T-cell (primary cell): Measurements from ENCODE around the gene SRGN. TPM values are rescaled to one million over a fixed set of nuclear protein-coding genes. Genes with fewer than 3 reads are reported as not detected.

Experiments
- ATAC-seq, 4 experiments: fragments of 200-7000 bp in 3 of 4; fragments of 150-1000 bp in 1 of 4; cut with Tn5 transposase; replicated peaks in 1 of 4; 1 replicate in 3 of 4; 2 replicates in 1 of 4; pipeline ENCODE4 v1.10.0; 2021; ENCODE audit warnings: moderate library complexity in 3 of 4, mild to moderate bottlenecking in 2 of 4, moderate number of reproducible peaks in 1 of 4
- CTCF ChIA-PET, 2 donors: fragments of 300-600 bp; sonication (Branson Sonifier 250); formaldehyde crosslinking; loops; one replicate each; lab custom pipeline; 2022; ENCODE audit warnings: antibody characterized with exemption in 2 of 2; lab: Charles Lee
- POLR2A ChIA-PET, 2 donors: fragments of 300-600 bp; sonication (Branson Sonifier 250); formaldehyde crosslinking; loops; one replicate each; lab custom pipeline; 2022; ENCODE audit warnings: antibody characterized with exemption in 2 of 2; lab: Charles Lee
- DNase-seq, 35 experiments: peaks; one replicate each; pipeline versions ENCODE4 v3.0.0 to v3.0.0-alpha.2; 2013 to 2023
- H3K27ac ChIP-seq: one replicate; pipeline ENCODE4 v1.5.1; 2013; ENCODE audit warnings: low read length
- H3K27me3 ChIP-seq, 2 experiments: replicated peaks in 1 of 2; 1 replicate in 1 of 2; 2 replicates in 1 of 2; pipeline versions ENCODE4 v1.6.1 to v1.7.0; 2013; ENCODE audit warnings: low read length in 1 of 2, mixed read lengths in 1 of 2; ENCODE audit not compliant: control insufficient read depth in 2 of 2, insufficient read depth in 2 of 2; ENCODE audit errors: extremely low read depth in 1 of 2
- H3K36me3 ChIP-seq, 2 donors: 1 replicate in 1 of 2; 2 replicates in 1 of 2; pipeline versions ENCODE4 v1.6.1 to v1.7.0; 2013; ENCODE audit warnings: low read length in 1 of 2; ENCODE audit not compliant: control insufficient read depth in 2 of 2, insufficient read depth in 1 of 2; ENCODE audit errors: extremely low read depth in 1 of 2
- H3K4me1 ChIP-seq, 2 experiments: 1 replicate in 1 of 2; 2 replicates in 1 of 2; pipeline versions ENCODE4 v1.6.1 to v1.7.0; 2013; ENCODE audit warnings: low read length in 2 of 2, mixed read lengths in 1 of 2; ENCODE audit not compliant: insufficient read depth in 2 of 2, control insufficient read depth in 1 of 2; ENCODE audit errors: extremely low read depth in 1 of 2
- H3K4me3 ChIP-seq, 2 donors: 1 replicate in 1 of 2; 2 replicates in 1 of 2; pipeline versions ENCODE4 v1.5.1 to v1.7.0; 2013; ENCODE audit warnings: mild to moderate bottlenecking in 2 of 2, low read length in 1 of 2, moderate library complexity in 1 of 2; ENCODE audit not compliant: control insufficient read depth in 1 of 2; ENCODE audit errors: extremely low read depth in 1 of 2
- H3K9me3 ChIP-seq: 2 replicates; pipeline ENCODE4 v1.7.0; 2013
- H3K27ac Mint-ChIP-seq, 2 donors: one replicate each; pipeline ENCODE4 v1.8.0; 2020 to 2021; ENCODE audit warnings: mild to moderate bottlenecking in 2 of 2, mixed read lengths in 2 of 2
- H3K27me3 Mint-ChIP-seq, 2 donors: one replicate each; pipeline ENCODE4 v1.8.0; 2021 to 2022; ENCODE audit warnings: mixed read lengths in 2 of 2
- H3K36me3 Mint-ChIP-seq: one replicate; pipeline ENCODE4 v1.8.0; 2021; ENCODE audit warnings: mixed read lengths
- H3K4me1 Mint-ChIP-seq, 3 donors: one replicate each; pipeline ENCODE4 v1.8.0; 2020 to 2022; ENCODE audit warnings: mixed read lengths in 3 of 3, mild to moderate bottlenecking in 1 of 3
- H3K4me3 Mint-ChIP-seq, 3 donors: one replicate each; pipeline ENCODE4 v1.8.0; 2020 to 2022; ENCODE audit warnings: mild to moderate bottlenecking in 3 of 3, mixed read lengths in 3 of 3, moderate library complexity in 3 of 3
- H3K9me3 Mint-ChIP-seq, 3 donors: one replicate each; pipeline ENCODE4 v1.8.0; 2020 to 2022; ENCODE audit warnings: mixed read lengths in 3 of 3
- WGBS: methylation state at CpG from one replicate; pipeline ENCODE4 v1.1.5; 2013; ENCODE audit warnings: missing lambda C conversion rate; ENCODE audit not compliant: insufficient coverage; 5-methylcytosine and 5-hydroxymethylcytosine counted together
- total RNA-seq, 35 experiments: library from RNA in 6 of 35; stranded (reverse) in 6 of 35; fragments of 120-200 nt in 1 of 35; gene quantifications; one replicate each; pipeline versions ENCODE4 v1.2.1 to v1.2.4 and lab custom pipeline; 2013 to 2026

The SRGN gene
- total RNA-seq, 5 donors from 2014 or later (not counting 1 experiment from before 2014, with no cell fraction given), result 91.4 to 271 (median 137) TPM

DNA sequence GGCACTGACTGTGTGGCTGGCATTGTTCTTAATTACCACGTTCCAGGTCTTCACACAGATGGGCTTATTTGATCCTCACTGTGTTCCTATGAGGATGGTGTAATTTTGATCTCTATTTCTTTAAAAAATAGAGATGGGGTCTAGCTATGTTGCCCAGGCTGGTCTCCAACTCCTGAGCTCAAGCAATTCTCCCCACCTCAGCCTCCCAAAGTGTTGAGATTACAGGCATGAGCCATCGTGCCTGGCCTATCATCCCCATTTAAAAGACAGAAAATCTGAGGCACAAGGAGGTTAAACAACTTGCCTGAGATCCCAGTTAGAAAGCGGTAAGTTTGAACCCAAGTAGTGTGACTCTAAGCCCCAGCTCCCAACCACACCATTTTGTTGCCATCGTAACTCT lies 17.0 kb upstream of the SRGN start:
- H3K36me3 ChIP-seq, result no peaks in the 10 kb centered on the region
- no peaks in the 10 kb centered on the region for H3K9me3 Mint-ChIP-seq
- ChIA-PET POLR2A (interaction anchor here in 1 of 2 donors (0.6 kb wide), 1 partner anchor 25 kb away, joined by 3 read pairs; no protein-coding TSS in a partner anchor), CTCF (interaction anchor here in 1 of 2 donors (0.6 kb wide), 1 partner anchor 1193 kb away, joined by 6 read pairs; no protein-coding TSS in a partner anchor)
- no peaks in the 10 kb centered on the region for H3K27me3 Mint-ChIP-seq
- ATAC-seq (no peak), DNase-seq (no peak)
- peaks cover 9 to 14% (median 11%) of the 10 kb centered on the region in 3 donors for H3K4me1 Mint-ChIP-seq
- H3K27me3 ChIP-seq, result no peaks in the 10 kb centered on the region
- H3K36me3 Mint-ChIP-seq, result no peaks in the 10 kb centered on the region
- H3K27ac ChIP-seq, result no peak overlapping the region
- no peak overlapping the region for H3K4me3 Mint-ChIP-seq
- H3K27ac Mint-ChIP-seq, result no peak overlapping the region
- WGBS, result 80% methylated on average over 1 of the region's 4 CpGs
- H3K9me3 ChIP-seq, result no peaks in the 10 kb centered on the region
- H3K4me3 ChIP-seq, result no peak overlapping the region
- peaks cover 0 to 5% of the 10 kb centered on the region in 2 experiments for H3K4me1 ChIP-seq

DNA sequence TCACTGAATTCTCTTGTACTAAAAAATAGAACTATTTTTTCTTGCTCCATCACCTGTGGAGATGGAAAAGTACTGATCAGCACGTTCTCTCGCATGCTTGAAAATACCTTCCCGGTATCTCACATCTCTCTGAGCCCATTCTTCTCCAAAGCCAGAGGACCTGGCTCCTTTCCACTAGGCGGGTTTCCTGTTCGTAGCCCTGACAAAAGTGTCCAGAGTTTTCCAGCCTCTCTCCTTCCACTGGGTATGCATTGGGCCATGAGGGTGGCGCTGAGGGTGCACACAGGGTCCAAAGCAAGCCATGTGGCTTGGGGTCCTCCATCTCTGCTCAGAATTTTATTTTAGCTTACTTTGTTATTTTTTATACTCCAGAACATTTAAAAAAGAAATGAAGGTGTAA lies 16.3 kb upstream of the SRGN start:
- Mint-ChIP-seq H3K4me3 (no peak overlapping the region), H3K4me1 (peaks cover 6 to 10% (median 7%) of the 10 kb centered on the region in 3 donors), H3K27ac (no peak overlapping the region), H3K9me3 (no peaks in the 10 kb centered on the region), H3K36me3 (no peaks in the 10 kb centered on the region), H3K27me3 (no peaks in the 10 kb centered on the region)
- Histone ChIP-seq H3K36me3 (no peaks in the 10 kb centered on the region), H3K27ac (no peak overlapping the region), H3K9me3 (no peaks in the 10 kb centered on the region), H3K4me3 (no peak overlapping the region), H3K4me1 (peaks cover 0 to 5% of the 10 kb centered on the region in 2 experiments), H3K27me3 (no peaks in the 10 kb centered on the region)
- POLR2A ChIA-PET, result interaction anchor here (0.5 to 0.7 kb wide), 3 partner anchors 10 to 20 kb away, joined by 3 to 5 read pairs (median 3); no protein-coding TSS in a partner anchor
- 83% methylated on average over 3 of the region's 6 CpGs for WGBS
- ATAC-seq (no peak), DNase-seq (no peak)
- CTCF ChIA-PET, result interaction anchor here (0.6 to 0.7 kb wide), 2 partner anchors 127 to 558 kb away, joined by 3 to 4 read pairs; no protein-coding TSS in a partner anchor

DNA sequence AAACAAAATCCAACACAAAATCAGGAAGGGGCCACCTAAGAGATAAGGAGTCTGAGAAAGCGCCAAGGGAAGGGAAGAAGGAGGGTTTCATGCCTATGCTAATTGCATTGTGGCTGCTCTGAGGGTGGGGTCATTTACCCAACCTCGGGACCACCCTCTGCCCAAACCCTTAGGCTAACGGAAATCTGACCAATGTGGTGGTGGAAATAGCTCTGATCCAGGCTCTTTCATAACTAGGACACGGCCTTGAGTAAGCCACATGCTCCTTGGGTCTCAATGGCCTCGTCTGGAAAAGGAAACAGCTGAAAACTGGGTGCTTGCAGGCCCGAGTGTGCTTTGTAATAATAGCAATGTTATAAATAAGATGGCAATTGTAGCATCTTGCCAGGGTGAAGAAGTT lies 14.9 kb upstream of the SRGN start:
- H3K9me3 ChIP-seq, result no peaks in the 10 kb centered on the region
- WGBS, result 80% methylated on average over 2 of the region's 6 CpGs
- H3K9me3 Mint-ChIP-seq, result no peaks in the 10 kb centered on the region
- peaks cover 0 to 5% of the 10 kb centered on the region in 2 experiments for H3K4me1 ChIP-seq
- no peaks in the 10 kb centered on the region for H3K36me3 Mint-ChIP-seq
- H3K4me3 Mint-ChIP-seq, result no peak overlapping the region
- no peak overlapping the region for H3K27ac Mint-ChIP-seq
- no peaks in the 10 kb centered on the region for H3K36me3 ChIP-seq
- ATAC-seq (no peak), DNase-seq (no peak)
- ChIA-PET POLR2A (interaction anchor here in 1 of 2 donors (0.7 kb wide), 2 partner anchors 35 to 1553 kb away, joined by 5 to 6 read pairs; no protein-coding TSS in a partner anchor), CTCF (interaction anchor here in 1 of 2 donors (0.7 to 1.1 kb wide), 2 partner anchors 68 to 697 kb away, joined by 3 read pairs; no protein-coding TSS in a partner anchor)
- H3K4me3 ChIP-seq, result no peak overlapping the region
- no peaks in the 10 kb centered on the region for H3K27me3 Mint-ChIP-seq
- no peaks in the 10 kb centered on the region for H3K27me3 ChIP-seq
- no peak overlapping the region for H3K27ac ChIP-seq
- peaks cover 6 to 10% (median 7%) of the 10 kb centered on the region in 3 donors for H3K4me1 Mint-ChIP-seq

DNA sequence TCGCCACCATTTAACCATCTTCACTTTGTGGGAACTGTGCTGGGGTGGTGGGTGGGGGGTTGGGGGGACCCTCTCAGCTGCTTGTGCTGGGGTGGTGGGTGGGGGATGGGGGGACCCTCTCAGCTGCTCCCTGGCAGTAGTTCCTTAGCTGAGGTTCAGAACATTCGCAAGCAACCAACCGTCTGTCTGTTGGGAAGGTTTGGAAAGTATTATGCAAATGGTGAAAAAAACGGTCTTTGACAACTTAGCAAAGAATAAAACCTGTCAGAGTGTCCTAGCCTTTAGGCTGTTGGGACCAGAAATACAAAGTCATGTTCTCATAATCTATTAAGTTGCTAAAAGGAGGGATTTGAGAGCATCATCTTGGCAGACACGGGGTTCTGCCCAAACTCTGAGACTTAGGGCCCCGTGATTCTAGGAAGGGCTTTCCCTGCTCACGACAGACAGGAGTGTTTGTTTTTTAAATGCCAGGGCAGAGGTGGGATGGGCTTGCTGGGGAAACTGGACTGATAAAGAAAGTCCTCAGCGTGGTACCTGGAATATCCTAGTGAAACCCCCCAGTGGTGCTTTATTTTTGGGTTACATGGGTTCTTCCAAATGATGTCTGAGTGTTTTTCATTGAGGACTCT lies 14.1 kb upstream of the SRGN start:
- ATAC-seq (no peak), DNase-seq (no peak)
- peaks cover 0 to 5% of the 10 kb centered on the region in 2 experiments for H3K4me1 ChIP-seq
- no peak overlapping the region for H3K27ac Mint-ChIP-seq
- 81% methylated on average over 5 of the region's 8 CpGs for WGBS
- H3K9me3 ChIP-seq, result no peaks in the 10 kb centered on the region
- H3K27ac ChIP-seq, result no peak overlapping the region
- H3K27me3 ChIP-seq, result no peaks in the 10 kb centered on the region
- no peak overlapping the region for H3K4me3 ChIP-seq
- peaks cover 6 to 10% (median 7%) of the 10 kb centered on the region in 3 donors for H3K4me1 Mint-ChIP-seq
- H3K36me3 ChIP-seq, result no peaks in the 10 kb centered on the region
- ChIA-PET CTCF (interaction anchor here in 1 of 2 donors (0.7 kb wide), 1 partner anchor 280 kb away, joined by 6 read pairs; no protein-coding TSS in a partner anchor), POLR2A (interaction anchor here in 1 of 2 donors (0.7 kb wide), 1 partner anchor 1058 kb away, joined by 5 read pairs; no protein-coding TSS in a partner anchor)
- H3K9me3 Mint-ChIP-seq, result no peaks in the 10 kb centered on the region
- H3K36me3 Mint-ChIP-seq, result no peaks in the 10 kb centered on the region
- H3K4me3 Mint-ChIP-seq, result no peak overlapping the region
- H3K27me3 Mint-ChIP-seq, result no peaks in the 10 kb centered on the region

DNA sequence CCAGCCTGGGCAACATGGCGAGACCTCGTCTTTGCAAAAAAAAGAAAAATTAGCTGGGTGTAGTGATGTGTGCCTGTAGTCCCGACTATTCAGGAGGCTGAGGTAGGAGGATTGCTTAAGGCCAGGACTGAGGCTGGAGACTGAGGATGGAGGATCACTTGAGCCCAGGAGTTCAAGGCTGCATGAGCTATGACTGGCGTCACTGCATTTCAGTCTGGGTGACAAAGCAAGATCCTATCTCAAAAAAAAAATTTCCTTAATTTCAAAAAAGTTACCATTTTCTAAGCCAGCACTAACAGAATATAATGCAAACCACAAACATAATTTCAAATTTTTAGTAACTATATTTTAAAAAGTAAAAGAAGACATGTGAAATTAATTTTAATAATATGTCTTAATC lies 13.4 kb upstream of the SRGN start:
- Histone ChIP-seq H3K27ac (no peak overlapping the region), H3K9me3 (no peaks in the 10 kb centered on the region), H3K36me3 (no peaks in the 10 kb centered on the region), H3K4me3 (no peak overlapping the region), H3K27me3 (no peaks in the 10 kb centered on the region), H3K4me1 (peaks cover 0 to 5% of the 10 kb centered on the region in 2 experiments)
- ChIA-PET POLR2A (no interaction called here), CTCF (no interaction called here)
- H3K4me1 Mint-ChIP-seq, result peaks cover 6 to 10% (median 7%) of the 10 kb centered on the region in 3 donors
- WGBS, result 82% methylated on average over 3 of the region's 4 CpGs
- DNase-seq, result no peak
- H3K27me3 Mint-ChIP-seq, result no peaks in the 10 kb centered on the region
- H3K27ac Mint-ChIP-seq, result no peak overlapping the region
- ATAC-seq, result no peak
- no peak overlapping the region for H3K4me3 Mint-ChIP-seq
- no peaks in the 10 kb centered on the region for H3K9me3 Mint-ChIP-seq
- no peaks in the 10 kb centered on the region for H3K36me3 Mint-ChIP-seq

DNA sequence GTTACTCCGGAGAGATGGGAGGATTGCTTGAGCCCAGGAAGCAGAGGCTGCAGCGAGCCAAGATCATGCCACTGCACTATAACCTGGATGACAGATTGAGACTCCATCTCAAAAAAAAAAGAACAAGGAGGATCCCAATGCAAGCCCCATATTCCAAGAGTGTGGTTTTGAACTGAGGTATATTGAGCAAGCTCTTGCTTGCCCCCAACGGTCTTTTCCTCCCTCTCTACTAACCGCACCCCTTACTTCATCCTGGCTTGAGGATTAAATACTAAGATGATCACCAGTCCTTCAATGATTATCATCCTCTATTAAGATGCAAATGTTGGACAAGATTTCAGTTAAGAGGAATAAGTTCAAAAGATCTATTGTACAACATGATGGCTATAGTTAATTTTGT lies 12.5 kb upstream of the SRGN start:
- H3K4me1 Mint-ChIP-seq, result peaks cover 6 to 10% (median 7%) of the 10 kb centered on the region in 3 donors
- Histone ChIP-seq H3K36me3 (no peaks in the 10 kb centered on the region), H3K4me1 (peaks cover 0 to 5% of the 10 kb centered on the region in 2 experiments), H3K9me3 (no peaks in the 10 kb centered on the region), H3K27ac (no peak overlapping the region), H3K4me3 (no peak overlapping the region), H3K27me3 (no peaks in the 10 kb centered on the region)
- ATAC-seq (no peak), DNase-seq (no peak)
- CTCF ChIA-PET, result no interaction called here
- no peaks in the 10 kb centered on the region for H3K9me3 Mint-ChIP-seq
- POLR2A ChIA-PET, result no interaction called here
- 100% methylated on average over 1 of the region's 4 CpGs for WGBS
- H3K27me3 Mint-ChIP-seq, result no peaks in the 10 kb centered on the region
- no peak overlapping the region for H3K27ac Mint-ChIP-seq
- no peak overlapping the region for H3K4me3 Mint-ChIP-seq
- H3K36me3 Mint-ChIP-seq, result no peaks in the 10 kb centered on the region
